Sigmoid colon (tissue), 7 donors: ENCODE results near the gene SH3PXD2B. TPM values are rescaled to one million over a fixed set of nuclear protein-coding genes. Genes with fewer than 3 reads are reported as not detected.

Experiments
- DNase-seq: peaks from one replicate; pipeline ENCODE4 v3.0.0-alpha.2; 2019
- H3K27ac ChIP-seq, 4 donors: fragments of 200-600 bp; sonication (generic); one replicate each; pipeline ENCODE4 v1.5.1; 2016 to 2019; ENCODE audit warnings: mild to moderate bottlenecking in 1 of 4
- H3K27me3 ChIP-seq, 3 donors: fragments of 200-600 bp; sonication (generic); one replicate each; pipeline ENCODE4 v1.5.1; 2019; ENCODE audit warnings: mild to moderate bottlenecking in 1 of 3
- H3K36me3 ChIP-seq, 4 donors: fragments of 200-600 bp; sonication (generic); one replicate each; pipeline ENCODE4 v1.5.1; 2016 to 2019
- H3K4me1 ChIP-seq, 4 donors: fragments of 200-600 bp; sonication (generic); one replicate each; pipeline ENCODE4 v1.5.1; 2017 to 2019
- H3K4me3 ChIP-seq, 4 donors: fragments of 200-600 bp; sonication (generic); one replicate each; pipeline ENCODE4 v1.5.1; 2017 to 2019; ENCODE audit warnings: mild to moderate bottlenecking in 2 of 4, moderate library complexity in 1 of 4
- H3K9me3 ChIP-seq, 4 donors: fragments of 200-600 bp in 3 of 4; sonication (generic) in 3 of 4; one replicate each; pipeline versions ENCODE4 v1.5.1 to v1.6.1; 2013 to 2019
- CTCF ChIP-seq, 4 experiments: fragments of 450-650 bp in 3 of 4; fragments of 200-600 bp in 1 of 4; IDR thresholded peaks; one replicate each; pipeline ENCODE4 v1.5.1; 2016 to 2019; ENCODE audit warnings: antibody characterized with exemption in 4 of 4, mild to moderate bottlenecking in 3 of 4, moderate library complexity in 2 of 4
- EP300 ChIP-seq, 4 donors: sonication (generic); formaldehyde crosslinking; IDR thresholded peaks; one replicate each; pipeline ENCODE4 v1.6.1; 2017; ENCODE audit warnings: antibody characterized with exemption in 4 of 4
- POLR2A ChIP-seq, 2 donors: fragments of 450-650 bp; IDR thresholded peaks; one replicate each; pipeline ENCODE4 v1.6.1; 2016; ENCODE audit warnings: antibody characterized with exemption in 2 of 2, mild to moderate bottlenecking in 2 of 2, moderate library complexity in 2 of 2
- POLR2AphosphoS5 ChIP-seq, 4 donors: sonication (generic); formaldehyde crosslinking; IDR thresholded peaks; one replicate each; pipeline ENCODE4 v1.6.1; 2017; ENCODE audit warnings: antibody characterized with exemption in 4 of 4
- WGBS, 2 donors: extraction: QIAGEN DNeasy Blood & Tissue Kit; methylation state at CpG; one replicate each; pipeline ENCODE4 v1.1.7; 2013; 5-methylcytosine and 5-hydroxymethylcytosine counted together
- intact Hi-C: fragments of 100-400 bp; cut with DNase I; formaldehyde crosslinking; loops from one replicate; pipeline ENCODE4 v1.15.1; 2023
- polyA plus RNA-seq, 3 donors: library from polyadenylated mRNA; stranded (reverse); fragments of 200-250 nt; gene quantifications; one replicate each; pipeline ENCODE4 v1.2.3, GENCODE V29; 2013
- total RNA-seq, 4 donors: library from RNA; depleted of rRNA; stranded (reverse); fragments of >200 nt; gene quantifications; one replicate each; pipeline ENCODE4 v1.1.0, GENCODE V29; 2016
- donor health status: healthy with polysubstance abuse.
- donor health status: Bipolar disorder and iron deficiency.
- donor health status: healthy.

The SH3PXD2B gene
- total and polyA plus RNA-seq, 7 donors: 3.6 to 45.7 (median 19.3) TPM

GRCh38 chr5:172486912-172487311 is 32.6 kb upstream of the SH3PXD2B start:
- Histone ChIP-seq H3K4me3 (no peak overlapping the region), H3K9me3 (no peaks in the 10 kb centered on the region), H3K4me1 (no peaks in the 10 kb centered on the region), H3K27ac (no peak overlapping the region), H3K36me3 (no peaks in the 10 kb centered on the region), H3K27me3 (no peaks in the 10 kb centered on the region)
- WGBS, 2 donors: 83 to 94% methylated on average over 5 of the region's 5 CpGs
- DNase-seq: no peak
- no peak for TF ChIP-seq POLR2AphosphoS5 (IDR thresholded peaks at IDR 0.05)
- no peak for TF ChIP-seq EP300 (IDR thresholded peaks at IDR 0.05)
- no peak for TF ChIP-seq CTCF (IDR thresholded peaks at IDR 0.05)
- intact Hi-C loops: no loop called here

GRCh38 chr5:172486451-172486850 is 32.1 kb upstream of the SH3PXD2B start:
- WGBS, 2 donors: 92 to 93% methylated on average over 12 of the region's 12 CpGs
- Histone ChIP-seq H3K4me1 (no peaks in the 10 kb centered on the region), H3K4me3 (no peak overlapping the region), H3K27me3 (no peaks in the 10 kb centered on the region), H3K36me3 (no peaks in the 10 kb centered on the region), H3K27ac (no peak overlapping the region), H3K9me3 (no peaks in the 10 kb centered on the region)
- peak; percentile 36 for DNase-seq
- TF ChIP-seq POLR2AphosphoS5 (IDR thresholded peaks at IDR 0.05): no peak
- no peak for TF ChIP-seq POLR2A (IDR thresholded peaks at IDR 0.05)
- intact Hi-C loops: no loop called here

GRCh38 chr5:172485511-172486202 is 31.3 kb upstream of the SH3PXD2B start:
- no peak overlapping the region for H3K4me3 ChIP-seq
- H3K9me3 ChIP-seq: no peaks in the 10 kb centered on the region
- TF ChIP-seq EP300 (IDR thresholded peaks at IDR 0.05): no peak
- no peak for TF ChIP-seq POLR2AphosphoS5 (IDR thresholded peaks at IDR 0.05)
- DNase-seq: peak; percentile 14
- H3K4me1 ChIP-seq: no peaks in the 10 kb centered on the region
- no peak overlapping the region for H3K27ac ChIP-seq
- H3K27me3 ChIP-seq: no peaks in the 10 kb centered on the region
- intact Hi-C loops: no loop called here
- no peaks in the 10 kb centered on the region for H3K36me3 ChIP-seq
- 91 to 93% methylated on average over 3 of the region's 3 CpGs for WGBS, 2 donors

- intact Hi-C loops: loop anchor here (5.0 kb wide), 1 partner anchor 83 kb away; no protein-coding TSS in a partner anchor
- Histone ChIP-seq H3K9me3 (no peaks in the 10 kb centered on the region), H3K4me1 (peaks cover 0 to 1% (median 0%) of the 10 kb centered on the region in 4 donors), H3K27ac (no peak overlapping the region), H3K4me3 (no peak overlapping the region), H3K36me3 (no peaks in the 10 kb centered on the region), H3K27me3 (no peaks in the 10 kb centered on the region)
- DNase-seq: no peak
- WGBS, 2 donors: 80 to 91% methylated on average over 9 of the region's 9 CpGs
- TF ChIP-seq EP300 (IDR thresholded peaks at IDR 0.05) (no peak), POLR2A (IDR thresholded peaks at IDR 0.05) (no peak), CTCF (IDR thresholded peaks at IDR 0.05) (no peak), POLR2AphosphoS5 (IDR thresholded peaks at IDR 0.05) (no peak)
Observed at GRCh38 chr5:172484664-172485063, 30.3 kb upstream of the SH3PXD2B start.

GRCh38 chr5:172482156-172483020 is 28.1 kb upstream of the SH3PXD2B start:
- peak; percentile 65 for DNase-seq
- Histone ChIP-seq H3K4me1 (peaks cover 0 to 13% (median 7%) of the 10 kb centered on the region in 4 donors), H3K36me3 (no peaks in the 10 kb centered on the region), H3K9me3 (no peaks in the 10 kb centered on the region), H3K4me3 (no peak overlapping the region), H3K27ac (no peak overlapping the region), H3K27me3 (no peaks in the 10 kb centered on the region)
- 89 to 91% methylated on average over 15 of the region's 15 CpGs for WGBS, 2 donors
- TF ChIP-seq POLR2AphosphoS5 (IDR thresholded peaks at IDR 0.05) (no peak), EP300 (IDR thresholded peaks at IDR 0.05) (no peak), POLR2A (IDR thresholded peaks at IDR 0.05) (no peak), CTCF (IDR thresholded peaks at IDR 0.05) (no peak)
- intact Hi-C loops: loop anchor here (5.0 kb wide), 1 partner anchor 85 kb away; no protein-coding TSS in a partner anchor
